HS-5 (cell line): ENCODE data around the gene SPECC1.
A peak's percentile ranks its signal among the peaks of the same experiment; 100 is the strongest.
"Not testable (repeated sequence)": the region's sequence is repeated elsewhere in the genome, so short reads cannot be mapped to it uniquely, and the experiment has no call there.

Experiments
- DNase-seq: peaks from one replicate; pipeline ENCODE4 v3.0.0-alpha.2; 2012; ENCODE audit warnings: low read depth

SPECC1 gene, protein sequence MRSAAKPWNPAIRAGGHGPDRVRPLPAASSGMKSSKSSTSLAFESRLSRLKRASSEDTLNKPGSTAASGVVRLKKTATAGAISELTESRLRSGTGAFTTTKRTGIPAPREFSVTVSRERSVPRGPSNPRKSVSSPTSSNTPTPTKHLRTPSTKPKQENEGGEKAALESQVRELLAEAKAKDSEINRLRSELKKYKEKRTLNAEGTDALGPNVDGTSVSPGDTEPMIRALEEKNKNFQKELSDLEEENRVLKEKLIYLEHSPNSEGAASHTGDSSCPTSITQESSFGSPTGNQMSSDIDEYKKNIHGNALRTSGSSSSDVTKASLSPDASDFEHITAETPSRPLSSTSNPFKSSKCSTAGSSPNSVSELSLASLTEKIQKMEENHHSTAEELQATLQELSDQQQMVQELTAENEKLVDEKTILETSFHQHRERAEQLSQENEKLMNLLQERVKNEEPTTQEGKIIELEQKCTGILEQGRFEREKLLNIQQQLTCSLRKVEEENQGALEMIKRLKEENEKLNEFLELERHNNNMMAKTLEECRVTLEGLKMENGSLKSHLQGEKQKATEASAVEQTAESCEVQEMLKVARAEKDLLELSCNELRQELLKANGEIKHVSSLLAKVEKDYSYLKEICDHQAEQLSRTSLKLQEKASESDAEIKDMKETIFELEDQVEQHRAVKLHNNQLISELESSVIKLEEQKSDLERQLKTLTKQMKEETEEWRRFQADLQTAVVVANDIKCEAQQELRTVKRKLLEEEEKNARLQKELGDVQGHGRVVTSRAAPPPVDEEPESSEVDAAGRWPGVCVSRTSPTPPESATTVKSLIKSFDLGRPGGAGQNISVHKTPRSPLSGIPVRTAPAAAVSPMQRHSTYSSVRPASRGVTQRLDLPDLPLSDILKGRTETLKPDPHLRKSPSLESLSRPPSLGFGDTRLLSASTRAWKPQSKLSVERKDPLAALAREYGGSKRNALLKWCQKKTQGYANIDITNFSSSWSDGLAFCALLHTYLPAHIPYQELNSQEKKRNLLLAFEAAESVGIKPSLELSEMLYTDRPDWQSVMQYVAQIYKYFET

DNA sequence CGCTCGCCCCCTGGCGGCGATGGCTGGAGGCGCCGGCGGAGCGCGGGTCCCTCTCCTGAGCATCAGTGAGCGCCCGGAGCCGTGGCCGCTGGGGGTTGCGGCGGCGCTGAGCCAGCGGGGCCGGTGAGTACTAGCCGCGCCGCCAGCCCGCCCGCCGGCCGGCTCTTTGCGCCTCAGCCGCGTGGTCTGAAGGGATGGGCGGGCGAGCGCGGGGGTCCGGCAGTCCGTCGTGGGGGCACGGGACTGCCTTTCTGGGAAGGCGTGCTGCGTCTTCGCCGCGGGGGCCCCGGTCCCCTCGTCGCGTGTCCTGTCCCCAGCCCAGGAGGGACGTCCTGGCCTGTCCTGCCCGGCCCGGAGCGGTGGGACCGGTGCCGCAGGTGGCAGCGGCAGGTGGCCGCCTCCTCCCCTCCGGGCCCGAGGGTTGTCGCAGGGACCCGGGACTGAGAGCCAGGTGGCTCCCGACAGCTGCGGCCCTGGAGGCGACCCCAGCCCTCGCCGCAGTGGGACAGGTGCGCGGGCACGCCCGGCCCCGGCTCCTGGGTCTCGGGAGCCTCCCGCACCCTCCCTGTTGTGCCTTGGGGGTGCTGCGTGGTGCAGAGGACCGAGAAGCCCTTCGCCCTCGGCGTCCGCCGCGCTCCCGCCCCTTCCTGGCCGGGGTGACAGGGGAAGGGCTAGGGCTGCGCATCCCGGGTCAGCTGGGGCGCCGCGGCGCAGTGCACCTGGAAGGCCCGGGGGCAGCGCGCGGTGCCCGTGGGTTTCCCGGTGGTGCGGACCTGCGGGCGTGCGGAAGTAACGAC, at the start of gene SPECC1:
Gene SPECC1 (plus strand): TSS at position 58 of the 797 bp plus-strand sequence. CDS start 87,293 bp downstream, outside the sequence.
- peak; percentile 25 for DNase-seq

DNA sequence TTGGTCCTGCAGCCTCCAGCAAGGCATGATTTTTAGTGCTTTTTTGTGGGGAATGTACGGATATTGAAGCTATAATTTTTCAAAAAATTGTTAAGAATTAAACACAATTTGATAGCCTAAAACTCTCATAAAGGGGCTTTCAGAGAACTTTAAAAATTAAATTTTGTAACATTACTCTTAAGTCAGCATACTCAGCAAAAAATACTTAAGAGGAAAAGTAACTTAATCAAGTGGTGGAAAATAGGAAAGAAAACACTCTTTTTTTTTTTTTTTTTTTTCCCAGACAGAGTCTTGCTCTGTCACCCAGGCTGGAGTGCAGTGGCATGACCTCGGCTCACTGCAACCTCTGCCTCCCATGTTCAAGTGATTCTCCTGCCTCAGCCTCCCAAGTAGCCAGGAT, 46.2 kb upstream of the SPECC1 start:
- not testable (repeated sequence) for DNase-seq

DNA sequence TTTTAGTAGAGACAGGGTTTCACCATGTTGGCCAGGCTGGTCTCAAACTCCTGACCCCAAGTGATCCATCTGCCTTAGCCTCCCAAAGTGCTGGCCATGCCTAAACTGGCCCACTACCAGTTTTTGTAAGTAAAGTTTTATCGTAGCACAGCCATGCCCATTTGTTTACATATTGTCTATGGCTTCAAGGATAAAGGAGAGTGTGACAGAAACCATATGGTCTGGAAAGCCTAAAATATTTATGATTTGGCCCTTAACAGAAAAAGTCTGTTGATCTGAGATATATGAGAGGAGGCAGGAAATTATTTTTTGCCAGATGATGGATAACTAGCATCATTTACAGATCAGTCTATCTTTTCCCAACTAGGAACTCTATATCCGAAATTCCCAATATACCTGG, 36.0 kb upstream of the SPECC1 start:
- no peak for DNase-seq

DNA sequence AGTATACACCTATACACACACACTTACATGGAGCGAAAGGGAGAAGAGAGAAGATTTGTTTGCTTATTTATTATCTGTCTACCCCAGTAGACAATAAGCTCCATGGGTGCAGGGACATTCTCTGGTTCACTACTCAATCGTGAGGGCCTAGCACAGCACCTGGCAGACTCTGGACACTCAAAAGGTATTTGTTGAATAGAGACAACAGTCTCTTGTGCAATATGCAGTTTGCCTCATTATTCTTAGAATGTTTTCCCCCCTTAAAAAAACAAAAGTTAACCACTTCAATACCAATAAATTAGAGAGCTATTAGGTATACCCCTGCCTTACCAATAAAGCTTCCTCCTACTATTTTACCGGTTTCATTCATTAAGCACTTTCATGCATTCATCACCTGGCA, 33.6 kb upstream of the SPECC1 start:
- no peak for DNase-seq

DNA sequence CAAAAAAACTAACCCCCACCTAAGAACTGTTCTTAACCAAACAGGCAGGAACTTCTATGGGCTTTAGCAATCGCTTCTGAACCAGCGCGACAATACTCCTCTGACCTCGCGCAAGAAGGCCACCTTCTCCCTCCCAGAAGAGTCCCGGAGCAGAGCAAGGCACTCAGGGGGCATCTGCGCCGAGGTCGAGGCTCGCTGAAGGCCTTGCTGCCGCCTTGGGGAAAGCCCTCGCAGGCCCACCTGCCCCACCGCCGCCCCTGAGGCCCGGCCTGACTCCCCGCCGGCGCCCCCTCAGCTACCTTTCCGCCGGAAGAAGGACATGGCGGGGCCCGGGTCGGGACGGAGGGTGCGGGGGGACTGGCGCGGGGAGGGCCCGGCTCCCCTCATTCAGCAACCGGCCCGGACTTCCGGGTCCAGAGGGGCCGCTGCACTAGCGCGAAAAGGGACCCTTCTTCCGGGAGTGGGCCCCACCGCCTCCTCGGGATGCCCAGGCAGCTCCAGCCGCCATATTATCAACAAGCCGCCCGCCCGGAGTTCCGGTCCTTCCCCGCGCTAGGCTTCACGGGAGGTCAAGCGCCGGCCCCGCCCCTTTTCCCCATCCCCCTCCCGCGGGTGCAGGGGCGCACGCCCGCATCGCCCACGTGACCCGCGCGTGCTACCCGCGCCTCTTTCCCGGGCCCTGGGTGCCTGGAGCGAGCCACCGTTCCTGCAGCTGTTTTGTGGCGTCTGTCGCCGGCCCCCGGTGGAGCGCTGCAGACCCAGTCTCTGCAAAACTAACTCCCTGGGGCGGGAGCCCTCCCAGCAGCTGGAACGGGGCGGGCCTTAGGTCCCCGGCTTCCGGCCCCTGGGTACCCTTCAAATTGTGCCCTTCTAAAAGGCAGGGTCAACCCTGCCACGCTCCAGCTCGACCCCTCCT, 31.6 kb upstream of the SPECC1 start, which contains the start of gene AKAP10:
Gene AKAP10 (minus strand): TSS at position 536 of the 916 bp plus-strand sequence. CDS start 149 bp downstream, at position 387.
- DNase-seq: peak; percentile 49

DNA sequence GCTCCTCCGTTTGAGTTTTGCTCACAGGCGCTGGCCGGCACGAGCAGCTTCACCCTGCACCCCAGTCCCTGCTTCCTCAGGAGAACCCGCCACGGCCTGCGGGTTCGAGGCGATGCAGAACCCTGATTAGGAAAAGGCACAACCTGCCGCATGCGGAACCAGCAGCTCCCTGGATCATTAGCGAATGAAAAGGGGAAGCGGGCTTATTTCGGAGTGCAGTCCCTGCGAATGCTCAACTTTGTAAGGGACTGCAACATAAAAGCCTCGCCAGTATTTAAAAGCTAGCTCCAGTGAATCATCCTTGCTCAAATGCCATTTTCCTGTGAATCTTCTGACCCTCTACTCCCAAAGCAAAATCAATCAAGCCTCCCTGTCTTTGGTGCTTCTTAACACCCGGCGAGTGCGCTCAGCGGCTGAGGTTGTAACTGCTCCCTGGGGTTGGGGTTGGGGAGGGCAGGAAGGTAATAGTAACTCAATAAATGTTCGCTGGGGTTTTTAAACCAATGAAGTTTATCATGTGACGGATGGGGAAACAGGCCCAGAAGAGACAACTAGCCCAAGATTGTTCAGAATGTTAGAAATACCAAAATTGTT, 30.9 kb upstream of the SPECC1 start:
- DNase-seq: no peak

DNA sequence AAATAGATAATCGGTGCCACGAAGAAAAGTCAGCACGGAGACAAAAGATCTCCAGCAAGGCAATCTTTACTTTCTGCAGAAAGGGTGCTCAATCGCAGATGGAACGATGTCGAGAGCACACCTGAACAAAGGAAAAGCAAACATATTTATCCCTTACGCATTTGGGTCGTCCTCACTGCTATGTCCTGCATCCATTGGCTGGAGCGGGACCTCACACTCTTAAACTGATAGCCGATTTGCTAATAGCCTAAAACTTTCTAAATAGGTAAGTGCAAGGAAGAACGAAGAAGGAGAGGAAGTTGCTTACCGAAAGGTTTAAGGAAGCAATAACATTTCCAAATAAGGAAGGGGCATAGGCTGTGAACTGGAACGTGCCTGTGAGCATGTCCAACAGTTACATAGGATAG, 30.4 kb upstream of the SPECC1 start:
- DNase-seq: no peak

DNA sequence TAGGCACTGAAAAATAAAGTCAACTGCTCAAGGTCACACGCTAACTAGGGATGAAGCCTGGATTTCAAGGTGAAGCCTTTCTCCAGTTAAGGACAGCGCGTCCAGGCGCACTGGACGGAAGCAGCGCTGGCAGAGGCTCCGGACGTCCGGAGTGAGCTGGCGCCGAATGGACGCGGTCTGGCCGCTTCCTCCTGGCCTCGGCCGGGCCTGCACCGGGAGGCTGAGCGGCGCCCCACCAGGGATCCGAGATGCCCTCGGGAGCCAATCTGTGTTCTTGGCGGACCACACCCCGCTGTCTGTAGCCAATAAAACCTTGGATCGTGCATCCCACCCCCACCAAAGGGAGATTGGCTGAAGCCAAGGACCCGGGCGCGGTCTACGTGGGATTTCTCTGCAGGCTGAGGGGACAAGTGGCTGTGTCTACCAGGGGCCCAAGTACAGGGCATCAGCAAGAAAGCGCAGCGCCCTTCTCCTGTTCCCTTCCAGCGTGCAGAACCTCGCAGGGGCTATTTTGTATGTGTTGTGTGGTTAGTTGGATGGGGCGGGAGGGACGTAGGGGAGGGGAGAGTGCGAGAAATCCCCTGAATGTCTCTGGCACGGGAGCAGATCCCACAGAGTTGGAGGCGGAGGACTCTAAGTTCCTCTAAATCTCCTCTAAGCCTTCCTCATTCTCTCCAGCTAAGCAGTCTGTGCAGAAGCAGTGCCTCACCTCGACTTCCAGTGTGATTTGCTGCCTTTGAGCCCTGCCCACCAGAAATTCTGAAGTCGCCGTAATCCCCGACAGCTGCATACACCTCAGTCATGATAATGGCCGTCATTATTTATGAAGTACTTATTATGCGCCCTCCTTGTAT, 29.0 kb upstream of the SPECC1 start:
- no peak for DNase-seq

DNA sequence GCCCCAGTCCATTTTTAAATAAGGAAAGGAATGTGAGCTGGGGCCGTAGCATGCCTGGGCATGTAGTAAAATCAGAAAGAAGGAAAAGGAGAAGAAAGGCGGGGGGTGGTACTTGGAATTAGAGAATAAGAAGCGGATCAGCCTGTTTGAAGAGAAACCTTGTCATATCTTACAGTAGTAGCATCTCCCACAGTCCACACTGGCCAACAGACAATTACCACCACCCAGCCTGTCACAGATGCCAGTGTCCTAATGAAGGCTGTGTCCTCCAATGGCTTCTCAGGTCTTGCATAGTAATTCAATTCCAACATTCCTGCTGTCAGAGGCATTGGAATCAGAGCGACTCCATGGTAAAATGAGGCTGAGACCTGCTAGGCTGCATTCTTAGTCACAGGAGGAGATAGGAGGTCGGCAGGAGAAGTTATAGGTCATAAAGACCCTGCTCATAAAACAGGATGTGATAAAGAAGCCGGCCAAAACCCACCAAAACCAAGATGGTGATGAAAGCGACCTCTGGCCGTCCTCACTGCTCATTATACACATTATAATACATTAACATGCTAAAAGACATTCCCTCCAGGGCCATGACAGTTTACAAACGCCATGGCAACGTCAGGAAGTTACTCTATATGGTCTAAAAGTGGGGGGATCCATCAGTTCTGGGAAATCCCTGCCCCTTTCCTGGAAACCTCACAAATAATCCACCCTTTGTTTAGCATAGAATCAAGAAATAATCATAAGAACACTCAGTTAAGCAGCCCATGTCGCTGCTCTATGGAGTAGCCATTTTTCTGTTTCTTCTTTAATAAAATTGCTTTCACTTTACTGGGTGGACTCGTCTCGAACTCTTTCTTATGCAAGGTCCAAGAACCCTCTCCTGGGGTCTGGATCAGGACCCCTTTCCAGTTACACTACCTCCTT, 22.0 kb upstream of the SPECC1 start:
- no peak for DNase-seq

DNA sequence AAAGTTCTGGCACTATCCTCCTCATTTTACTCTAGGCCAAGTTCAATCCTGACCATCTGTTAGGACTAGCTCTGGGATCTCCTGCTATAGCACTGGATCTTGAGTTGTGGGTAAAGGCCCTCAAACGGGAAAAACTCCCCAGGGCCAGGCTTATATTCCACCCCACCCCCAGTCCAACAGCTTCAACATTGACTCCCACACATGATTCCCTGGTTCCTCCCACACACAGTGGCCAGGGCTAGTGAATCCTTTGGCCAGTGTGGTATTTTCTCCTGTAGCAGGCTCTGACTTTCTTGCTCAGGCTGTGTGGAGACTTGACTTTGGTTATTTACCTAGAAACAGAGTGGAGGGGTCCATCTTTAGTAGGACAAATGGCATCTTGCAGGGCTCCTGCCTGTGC, 21.3 kb upstream of the SPECC1 start:
- no peak for DNase-seq

DNA sequence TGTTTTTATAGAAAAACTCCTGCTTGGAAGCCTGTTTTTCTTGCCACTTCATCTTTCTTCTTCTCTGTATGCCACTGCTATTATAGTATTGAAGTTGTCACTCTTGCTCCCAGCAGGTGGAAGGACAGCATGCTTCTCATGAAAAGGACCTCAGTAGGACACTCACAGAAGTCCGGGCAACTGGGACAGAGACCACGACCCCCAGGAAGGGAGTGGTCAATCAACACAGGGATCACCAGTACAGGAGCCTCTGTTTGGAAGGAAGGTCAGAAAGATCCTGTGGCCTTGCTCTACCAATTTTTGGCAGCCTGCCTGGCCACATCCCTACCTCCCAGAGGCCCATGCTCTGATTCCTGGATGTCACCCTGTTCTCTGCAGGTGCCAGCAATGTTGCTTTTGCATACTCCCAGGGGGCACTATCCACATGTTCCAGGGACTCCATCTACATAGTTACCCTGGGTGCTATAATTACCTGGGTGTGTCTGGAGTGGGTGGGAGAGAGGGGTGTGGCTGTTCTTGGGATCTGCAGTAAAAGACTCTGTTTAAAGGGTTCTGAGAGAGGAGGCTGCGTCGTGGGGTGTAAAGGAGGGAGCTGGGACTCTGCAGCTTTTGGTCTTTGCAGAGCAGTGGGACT, 17.8 kb upstream of the SPECC1 start:
- no peak for DNase-seq

DNA sequence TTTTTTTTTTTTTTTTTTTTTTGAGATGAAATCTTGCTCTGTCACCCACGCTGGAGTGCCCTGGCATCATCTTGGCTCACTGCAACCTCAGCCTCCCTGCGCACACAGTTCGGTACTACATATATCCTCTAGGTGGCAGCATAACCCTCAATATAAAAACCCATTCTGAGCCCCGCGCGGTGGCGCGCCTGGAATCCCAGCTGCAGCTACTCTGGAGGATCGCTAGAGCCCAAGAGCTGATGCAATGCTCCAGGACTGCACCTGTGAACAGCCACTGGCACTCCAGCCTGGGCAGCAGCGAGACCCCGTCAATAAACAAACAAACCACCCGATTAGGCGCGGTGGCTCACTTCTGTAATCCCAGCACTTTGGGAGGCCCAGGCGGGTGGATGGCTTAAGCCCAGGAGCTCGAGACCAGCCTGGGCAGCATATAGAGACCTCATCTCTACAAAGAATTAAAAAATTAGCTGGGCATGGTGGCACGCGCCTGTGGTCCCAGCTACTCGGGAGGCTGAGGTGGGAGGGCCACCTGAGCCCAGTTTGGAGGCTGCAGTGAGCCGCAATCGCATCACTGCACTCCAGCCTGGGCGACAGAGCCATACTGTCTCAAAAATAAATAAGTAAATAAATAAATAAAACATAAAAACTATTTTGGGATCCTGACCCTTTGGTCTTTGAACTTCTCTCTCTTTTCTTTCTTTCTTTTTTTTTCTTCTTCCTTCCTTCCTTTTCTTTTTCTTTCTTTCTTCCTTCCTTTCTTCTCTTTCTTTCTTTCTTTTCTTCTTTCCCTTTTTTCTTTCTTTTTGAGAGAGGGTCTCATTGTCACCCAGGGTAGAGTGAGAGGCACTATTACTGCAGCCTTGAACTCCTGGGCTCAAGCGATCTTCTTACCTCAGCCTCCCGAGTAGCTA, 16.1 kb upstream of the SPECC1 start:
- peak; percentile 65 for DNase-seq

DNA sequence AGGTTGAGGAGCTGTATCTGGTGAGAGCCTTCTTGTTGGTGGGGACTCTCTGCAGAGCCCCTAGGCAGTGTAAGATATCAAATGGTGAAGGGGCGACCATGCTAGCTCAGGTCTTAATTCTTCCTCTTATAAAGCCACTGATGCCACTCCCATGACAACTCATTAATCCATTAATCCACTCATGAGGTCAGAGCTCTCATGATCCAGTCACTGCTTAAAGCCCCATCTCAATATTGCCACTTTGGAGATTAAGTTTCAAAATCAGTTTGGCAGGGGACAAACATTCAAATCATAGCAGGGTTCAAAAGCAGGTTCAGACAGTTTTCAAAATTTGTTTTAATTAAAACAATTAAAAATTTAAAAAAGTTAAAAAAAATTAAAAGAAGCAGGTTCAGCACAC, 13.1 kb upstream of the SPECC1 start:
- no peak for DNase-seq

DNA sequence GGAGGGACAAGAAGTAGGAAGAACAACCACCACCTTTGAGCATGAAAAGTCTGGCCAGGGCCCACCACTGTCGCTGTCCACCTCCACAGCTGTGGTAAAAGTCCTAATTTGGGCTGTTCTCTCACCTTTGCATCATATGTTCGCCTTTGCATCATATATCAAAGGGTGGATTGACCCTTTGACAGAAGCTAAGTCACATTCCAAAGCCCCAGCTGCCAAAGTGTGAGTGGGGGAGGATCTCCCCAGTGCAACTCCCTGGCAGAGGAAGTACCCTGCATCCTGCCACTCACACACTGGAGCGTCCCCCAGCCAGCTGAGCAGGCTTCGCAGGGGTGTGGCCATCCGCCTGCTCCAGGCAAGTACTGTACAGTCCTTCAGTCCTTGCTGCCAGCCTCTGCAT, 12.7 kb upstream of the SPECC1 start:
- no peak for DNase-seq

DNA sequence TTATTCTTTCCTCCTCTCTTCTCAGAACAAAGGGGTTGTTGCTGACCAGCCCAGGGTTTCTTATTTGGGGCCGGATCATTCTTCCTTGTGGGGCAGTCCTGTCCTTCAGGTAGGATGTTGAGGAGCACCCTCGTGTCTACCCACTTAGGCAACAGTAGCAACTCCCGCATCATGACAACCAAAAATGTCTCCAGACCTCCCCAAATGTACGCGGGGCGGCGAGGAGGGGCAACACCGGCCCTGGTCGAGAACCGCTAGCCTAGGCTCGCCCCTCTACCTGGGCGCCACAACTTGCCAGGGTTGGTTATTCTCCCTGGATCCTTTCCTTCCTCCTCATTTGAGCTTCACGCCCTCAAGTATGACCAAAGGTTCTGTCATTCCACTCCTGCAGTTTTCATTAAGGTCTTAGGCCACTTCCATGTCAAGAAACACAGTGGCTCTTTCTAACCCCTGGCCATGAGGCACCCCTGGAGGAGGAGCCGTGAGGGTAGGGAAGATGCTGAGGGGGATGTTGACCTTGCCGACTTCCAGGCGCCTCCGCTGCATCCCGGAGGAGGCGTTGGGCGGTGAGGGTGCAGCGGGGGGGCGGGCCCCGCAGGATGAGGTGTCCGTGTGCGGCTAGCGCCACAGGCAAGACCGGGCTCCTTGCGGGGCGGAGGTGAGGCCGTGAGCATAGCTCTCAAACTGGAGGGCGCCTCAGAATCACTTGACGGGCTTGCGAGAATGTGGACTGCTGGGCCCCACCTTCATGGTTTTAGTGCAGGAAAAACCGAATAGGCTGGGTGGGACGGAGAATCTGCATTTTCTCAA, 712 bp upstream of the SPECC1 start:
- no peak for DNase-seq

DNA sequence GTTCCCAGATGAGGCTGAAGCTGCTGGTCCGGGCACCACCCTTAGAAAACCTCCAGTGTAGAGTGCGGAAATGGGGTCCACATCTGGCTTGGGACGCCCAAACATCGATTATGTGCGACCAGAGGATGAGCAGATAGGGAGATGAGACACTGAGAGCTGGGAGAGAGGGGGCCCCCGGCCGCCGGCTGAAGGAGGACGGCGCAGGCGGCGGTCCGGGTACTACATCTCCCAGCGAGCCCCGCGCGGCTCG, 182 bp upstream of the SPECC1 start:
- no peak for DNase-seq
